ENCODE results near the gene CCDC149. TPM values are rescaled to one million over a fixed set of nuclear protein-coding genes. Genes with fewer than 3 reads are reported as not detected.

CCDC149 gene
- total and polyA plus RNA-seq, 12 donors: 6.1 to 17.7 (median 9.3) TPM

DNA sequence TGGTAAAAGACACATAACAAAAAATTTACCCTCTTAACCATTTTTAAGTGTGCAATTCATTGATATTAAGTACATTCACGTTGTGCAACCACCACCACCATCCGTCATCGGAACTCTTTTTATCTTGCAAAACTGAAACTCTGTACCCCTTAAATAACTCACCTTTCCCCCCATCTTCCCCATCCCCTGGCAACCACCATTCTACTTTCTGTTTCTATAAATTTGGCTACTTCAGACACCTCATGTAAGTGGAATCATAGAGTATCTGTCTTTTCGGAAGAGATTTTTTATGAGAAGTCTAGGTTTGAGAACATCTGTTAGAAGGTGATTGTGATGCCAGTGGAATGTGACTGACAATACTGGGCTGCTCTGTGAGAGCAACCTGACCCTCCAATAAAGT lies 39.8 kb upstream of the CCDC149 start:
- DNase-seq: no peak

DNA sequence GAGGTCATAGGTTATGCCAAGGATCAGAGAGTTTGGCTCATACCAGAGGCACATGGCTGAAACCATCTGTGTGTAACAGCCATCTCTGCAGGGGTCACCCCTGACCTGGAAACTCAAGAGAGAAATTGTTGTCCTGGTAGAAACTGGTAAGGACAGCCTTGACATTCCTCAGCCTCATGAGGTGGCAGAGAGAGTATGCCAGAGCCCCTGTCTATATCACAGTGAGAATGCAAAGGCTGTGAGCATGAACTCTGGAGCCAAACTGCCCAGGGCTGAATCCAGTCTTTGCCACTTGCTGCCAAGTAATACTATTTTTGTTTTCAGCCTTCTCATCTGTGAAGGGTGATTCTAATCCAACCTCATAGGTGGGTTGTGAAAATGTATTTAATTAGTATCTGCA lies 37.1 kb upstream of the CCDC149 start:
- H3K27ac ChIP-seq: peak overlapping the region in 3 of 10 donors; percentile 12 to 51 (median 23)
- no peaks in the 10 kb centered on the region for H3K36me3 ChIP-seq
- no peak overlapping the region for H3K4me3 ChIP-seq
- intact Hi-C loops (cut with DNase I): no loop called here
- no peak for DNase-seq
- TF ChIP-seq, protein P1, sequence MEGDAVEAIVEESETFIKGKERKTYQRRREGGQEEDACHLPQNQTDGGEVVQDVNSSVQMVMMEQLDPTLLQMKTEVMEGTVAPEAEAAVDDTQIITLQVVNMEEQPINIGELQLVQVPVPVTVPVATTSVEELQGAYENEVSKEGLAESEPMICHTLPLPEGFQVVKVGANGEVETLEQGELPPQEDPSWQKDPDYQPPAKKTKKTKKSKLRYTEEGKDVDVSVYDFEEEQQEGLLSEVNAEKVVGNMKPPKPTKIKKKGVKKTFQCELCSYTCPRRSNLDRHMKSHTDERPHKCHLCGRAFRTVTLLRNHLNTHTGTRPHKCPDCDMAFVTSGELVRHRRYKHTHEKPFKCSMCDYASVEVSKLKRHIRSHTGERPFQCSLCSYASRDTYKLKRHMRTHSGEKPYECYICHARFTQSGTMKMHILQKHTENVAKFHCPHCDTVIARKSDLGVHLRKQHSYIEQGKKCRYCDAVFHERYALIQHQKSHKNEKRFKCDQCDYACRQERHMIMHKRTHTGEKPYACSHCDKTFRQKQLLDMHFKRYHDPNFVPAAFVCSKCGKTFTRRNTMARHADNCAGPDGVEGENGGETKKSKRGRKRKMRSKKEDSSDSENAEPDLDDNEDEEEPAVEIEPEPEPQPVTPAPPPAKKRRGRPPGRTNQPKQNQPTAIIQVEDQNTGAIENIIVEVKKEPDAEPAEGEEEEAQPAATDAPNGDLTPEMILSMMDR (IDR thresholded peaks at IDR 0.05): no peak
- H3K27me3 ChIP-seq: no peaks in the 10 kb centered on the region
- H3K9me3 ChIP-seq: peaks cover 0 to 29% (median 5%) of the 10 kb centered on the region in 11 donors
- peak; percentile 46 to 87 (median 78) for ATAC-seq
- peaks cover 0 to 8% (median 0%) of the 10 kb centered on the region in 9 donors for H3K4me1 ChIP-seq

More for the DNA sequence above, 39.8 kb upstream of the CCDC149 start:
- TF ChIP-seq, protein P1 (IDR thresholded peaks at IDR 0.05): no peak
- H3K27ac ChIP-seq: no peak overlapping the region
- H3K9me3 ChIP-seq: peaks cover 0 to 21% (median 5%) of the 10 kb centered on the region in 11 donors
- intact Hi-C loops (cut with DNase I): no loop called here
- no peaks in the 10 kb centered on the region for H3K27me3 ChIP-seq
- no peak for ATAC-seq
- H3K4me1 ChIP-seq: peaks cover 0 to 8% (median 0%) of the 10 kb centered on the region in 9 donors
- no peak overlapping the region for H3K4me3 ChIP-seq
- no peaks in the 10 kb centered on the region for H3K36me3 ChIP-seq
- 82 to 96% methylated on average over 4 of the region's 4 CpGs for WGBS, 2 donors

DNA sequence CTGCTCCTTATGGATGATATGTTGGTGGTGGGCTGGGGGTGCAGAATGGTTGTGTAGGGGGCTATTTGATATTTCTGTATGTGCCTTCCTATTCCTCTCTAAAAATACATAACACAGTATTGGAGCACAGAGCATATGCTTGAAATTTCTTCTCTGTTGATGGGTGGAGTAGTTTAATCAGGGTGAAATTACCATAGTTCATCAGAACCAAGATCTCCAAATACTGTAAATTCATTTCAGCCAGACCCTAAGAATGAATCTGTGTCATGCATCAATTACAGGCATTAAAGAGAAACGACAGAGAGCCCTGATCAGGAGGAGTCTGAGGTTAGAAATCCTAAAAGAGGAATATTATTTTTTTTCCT lies 25.1 kb upstream of the CCDC149 start:
- Histone ChIP-seq H3K4me3 (no peak overlapping the region), H3K27ac (no peak overlapping the region), H3K36me3 (no peaks in the 10 kb centered on the region), H3K27me3 (no peaks in the 10 kb centered on the region), H3K4me1 (no peaks in the 10 kb centered on the region), H3K9me3 (peaks cover 0 to 45% (median 13%) of the 10 kb centered on the region in 11 donors)
- 70 to 79% methylated on average over 1 of the region's 1 CpG for whole genome bisulfite sequencing, 2 donors
- ATAC-seq: no peak
- TF ChIP-seq, protein P1 (IDR thresholded peaks at IDR 0.05): no peak
- no peak for DNase-seq
- intact Hi-C loops (cut with DNase I): no loop called here

DNA sequence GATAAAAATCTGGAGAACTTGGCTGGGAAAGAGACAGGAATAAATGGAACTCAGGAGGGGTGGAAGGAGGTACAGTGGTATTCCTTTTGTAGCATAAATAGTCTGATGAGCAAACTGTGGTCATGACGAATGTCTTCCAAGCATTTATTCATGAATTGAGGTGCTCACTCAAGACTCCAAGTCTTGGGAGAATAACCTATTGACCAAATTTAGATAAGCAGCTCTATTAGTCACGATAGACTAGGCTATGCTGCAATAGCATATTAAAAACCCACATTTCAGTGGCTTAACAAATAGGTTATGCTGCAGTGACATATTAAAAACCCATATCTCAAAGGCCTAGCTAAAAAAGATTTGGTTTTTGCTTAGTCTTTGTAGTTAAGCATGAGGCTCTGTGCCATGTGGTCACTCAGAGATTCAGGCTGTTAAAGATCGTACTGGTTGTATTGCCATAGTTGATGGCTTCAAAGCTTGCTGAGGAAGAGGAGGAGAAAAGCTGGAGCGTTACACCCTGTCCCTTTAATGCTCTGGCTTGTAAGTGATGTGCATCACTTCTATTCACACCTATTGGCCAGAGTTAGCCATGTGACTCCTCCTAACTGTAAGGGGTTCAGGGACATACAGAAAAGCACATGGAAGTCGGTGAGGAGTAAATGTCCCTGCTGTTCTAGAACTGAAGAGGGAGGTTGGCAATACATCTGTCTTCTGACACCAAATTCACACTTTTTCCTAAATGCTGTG lies 24.5 kb upstream of the CCDC149 start:
- Histone ChIP-seq H3K9me3 (peaks cover 0 to 49% (median 13%) of the 10 kb centered on the region in 11 donors), H3K27me3 (no peaks in the 10 kb centered on the region), H3K4me1 (no peaks in the 10 kb centered on the region), H3K4me3 (no peak overlapping the region), H3K27ac (no peak overlapping the region), H3K36me3 (no peaks in the 10 kb centered on the region)
- TF ChIP-seq, protein P1 (IDR thresholded peaks at IDR 0.05): no peak
- 88% methylated on average over 5 of the region's 5 CpGs for WGBS, 2 donors
- intact Hi-C loops (cut with DNase I): no loop called here
- ATAC-seq: no peak
- no peak for DNase-seq

Data from heart right ventricle (tissue), 16 donors.